NCI-H2196 (cell line): ENCODE measurements around the gene LHX3.

ENCODE experiments used
- DNase-seq: peaks from one replicate; lab custom pipeline; 2025; ENCODE audit not compliant: unreplicated experiment; lab: John Stamatoyannopoulos, UW

The LHX3 gene

GRCh38 chr9:136179101-136179616 lies 25.8 kb downstream of the LHX3 start:
- no peak for DNase-seq

- no peak for DNase-seq
Observed at GRCh38 chr9:136178773-136179075, 26.2 kb downstream of the LHX3 start.

- DNase-seq: no peak
Observed at GRCh38 chr9:136178061-136178772, 26.7 kb downstream of the LHX3 start.

- no peak for DNase-seq
Observed at GRCh38 chr9:136177224-136177623, 27.7 kb downstream of the LHX3 start.

GRCh38 chr9:136175616-136176197 lies 29.2 kb downstream of the LHX3 start:
- DNase-seq: no peak

GRCh38 chr9:136174779-136175615 lies 29.9 kb downstream of the LHX3 start:
- no peak for DNase-seq

- no peak for DNase-seq
Observed at GRCh38 chr9:136173648-136174290, 31.2 kb downstream of the LHX3 start.

- peak; percentile 61 for DNase-seq
Observed at GRCh38 chr9:136172412-136173079, 32.4 kb downstream of the LHX3 start.

- no peak for DNase-seq
Observed at GRCh38 chr9:136171801-136172411, 33.0 kb downstream of the LHX3 start.

GRCh38 chr9:136171009-136171800 lies 33.7 kb downstream of the LHX3 start:
- DNase-seq: peak; percentile 90

GRCh38 chr9:136170006-136170901 lies 34.7 kb downstream of the LHX3 start:
- DNase-seq: no peak

- DNase-seq: no peak
Observed at GRCh38 chr9:136169495-136169894, 35.4 kb downstream of the LHX3 start.

- no peak for DNase-seq
Observed at GRCh38 chr9:136163248-136163850, 41.6 kb downstream of the LHX3 start.

- DNase-seq: no peak
Observed at GRCh38 chr9:136160995-136161610, 43.8 kb downstream of the LHX3 start.

GRCh38 chr9:136160381-136160841 lies 44.5 kb downstream of the LHX3 start:
- DNase-seq: peak; percentile 51

GRCh38 chr9:136159851-136160250 lies 45.1 kb downstream of the LHX3 start:
- DNase-seq: no peak

- DNase-seq: no peak
Observed at GRCh38 chr9:136157477-136158265, 47.3 kb downstream of the LHX3 start.
